Mesenchymal stem cell (in vitro differentiated cells and primary cell): Measurements from ENCODE around the gene RBPJL.

Experiments used
- DNase-seq: peaks from one replicate; pipeline ENCODE4 v3.0.0-alpha.2; 2013
- H2AFZ ChIP-seq: one replicate; pipeline ENCODE4 v1.6.1; 2013; ENCODE audit warnings: low read depth, mild to moderate bottlenecking, control low read depth, inconsistent platforms, low read length, moderate library complexity
- H2AK5ac ChIP-seq: 2 replicates; pipeline ENCODE4 v1.6.1; 2013; ENCODE audit warnings: low read length, moderate library complexity, mild to moderate bottlenecking, inconsistent platforms; ENCODE audit not compliant: severe bottlenecking
- H2BK120ac ChIP-seq: one replicate; pipeline ENCODE4 v1.6.1; 2013; ENCODE audit warnings: low read depth, mild to moderate bottlenecking, inconsistent platforms, low read length, moderate library complexity
- H2BK12ac ChIP-seq, 2 experiments: one replicate each; pipeline ENCODE4 v1.6.1; 2013; ENCODE audit warnings: inconsistent platforms in 2 of 2, low read length in 2 of 2, mild to moderate bottlenecking in 2 of 2, moderate library complexity in 2 of 2, control low read depth in 1 of 2
- H2BK15ac ChIP-seq: one replicate; pipeline ENCODE4 v1.6.1; 2013; ENCODE audit warnings: mild to moderate bottlenecking, low read depth, inconsistent platforms; ENCODE audit not compliant: poor library complexity, severe bottlenecking
- H2BK5ac ChIP-seq: 2 replicates; pipeline ENCODE4 v1.6.1; 2013; ENCODE audit warnings: low read depth, mild to moderate bottlenecking, low read length, control low read depth, inconsistent platforms; ENCODE audit not compliant: poor library complexity, severe bottlenecking
- H3K14ac ChIP-seq, 2 experiments: one replicate each; pipeline ENCODE4 v1.6.1; 2013; ENCODE audit warnings: inconsistent platforms in 2 of 2, low read length in 2 of 2, control low read depth in 1 of 2, mild to moderate bottlenecking in 1 of 2, moderate library complexity in 1 of 2
- H3K18ac ChIP-seq, 2 experiments: one replicate each; pipeline ENCODE4 v1.6.1; 2013; ENCODE audit warnings: inconsistent platforms in 2 of 2, low read length in 2 of 2, control low read depth in 1 of 2, low read depth in 1 of 2, mild to moderate bottlenecking in 1 of 2
- H3K23ac ChIP-seq, 2 experiments: one replicate each; pipeline ENCODE4 v1.6.1; 2013; ENCODE audit warnings: inconsistent platforms in 2 of 2, low read length in 2 of 2, mild to moderate bottlenecking in 2 of 2, moderate library complexity in 2 of 2, control low read depth in 1 of 2
- H3K27ac ChIP-seq: 2 replicates; pipeline ENCODE4 v1.5.1; 2013; ENCODE audit warnings: mild to moderate bottlenecking, moderate library complexity, low read length, control low read depth, inconsistent platforms; ENCODE audit not compliant: poor library complexity, severe bottlenecking
- H3K27me3 ChIP-seq, 2 experiments: 2 replicates each; pipeline versions ENCODE4 v1.6.1 to v1.7.0; 2013; ENCODE audit warnings: low read length in 2 of 2, mild to moderate bottlenecking in 2 of 2, moderate library complexity in 2 of 2, control low read depth in 1 of 2, inconsistent platforms in 1 of 2; ENCODE audit not compliant: control insufficient read depth in 1 of 2, insufficient read depth in 1 of 2
- H3K36me3 ChIP-seq, 2 experiments: 2 replicates each; pipeline versions ENCODE4 v1.6.1 to v1.7.0; 2013; ENCODE audit warnings: low read length in 2 of 2, control low read depth in 1 of 2, inconsistent platforms in 1 of 2, low read depth in 1 of 2, mild to moderate bottlenecking in 1 of 2; ENCODE audit not compliant: insufficient read depth in 2 of 2, control insufficient read depth in 1 of 2
- H3K4ac ChIP-seq, 2 experiments: one replicate each; pipeline ENCODE4 v1.6.1; 2013; ENCODE audit warnings: inconsistent platforms in 2 of 2, low read length in 2 of 2, mild to moderate bottlenecking in 2 of 2, moderate library complexity in 2 of 2, control low read depth in 1 of 2, low read depth in 1 of 2
- H3K4me1 ChIP-seq: 2 replicates; pipeline ENCODE4 v1.6.1; 2013; ENCODE audit warnings: low read depth, low read length, control low read depth; ENCODE audit not compliant: control insufficient read depth, insufficient read depth
- H3K4me2 ChIP-seq: 2 replicates; pipeline ENCODE4 v1.6.1; 2013; ENCODE audit warnings: low read length, mild to moderate bottlenecking, inconsistent platforms; ENCODE audit not compliant: poor library complexity, severe bottlenecking
- H3K4me3 ChIP-seq, 2 experiments: 2 replicates each; pipeline versions ENCODE4 v1.5.1 to v1.7.0; 2013; ENCODE audit warnings: low read length in 2 of 2, mild to moderate bottlenecking in 2 of 2, control low read depth in 1 of 2, low read depth in 1 of 2; ENCODE audit not compliant: insufficient read depth in 1 of 2
- H3K79me1 ChIP-seq: replicated peaks from 2 replicates; pipeline ENCODE4 v1.6.1; 2013; ENCODE audit warnings: mild to moderate bottlenecking, control low read depth, low read length, inconsistent platforms; ENCODE audit not compliant: poor library complexity, severe bottlenecking
- H3K9ac ChIP-seq: 2 replicates; pipeline ENCODE4 v1.7.0; 2013; ENCODE audit warnings: mild to moderate bottlenecking, low read length, moderate library complexity
- H3K9me3 ChIP-seq: 2 replicates; pipeline ENCODE4 v1.7.0; 2013; ENCODE audit warnings: mild to moderate bottlenecking, low read length; ENCODE audit not compliant: control insufficient read depth
- H4K8ac ChIP-seq: one replicate; pipeline ENCODE4 v1.6.1; 2013; ENCODE audit warnings: inconsistent platforms, mild to moderate bottlenecking, low read length, moderate library complexity
- H4K91ac ChIP-seq: one replicate; pipeline ENCODE4 v1.6.1; 2013; ENCODE audit warnings: mild to moderate bottlenecking, low read length, inconsistent platforms
- WGBS: methylation state at CpG from one replicate; pipeline ENCODE4 v1.1.7; 2013; ENCODE audit warnings: mixed read lengths; 5-methylcytosine and 5-hydroxymethylcytosine counted together

The RBPJL gene

DNA sequence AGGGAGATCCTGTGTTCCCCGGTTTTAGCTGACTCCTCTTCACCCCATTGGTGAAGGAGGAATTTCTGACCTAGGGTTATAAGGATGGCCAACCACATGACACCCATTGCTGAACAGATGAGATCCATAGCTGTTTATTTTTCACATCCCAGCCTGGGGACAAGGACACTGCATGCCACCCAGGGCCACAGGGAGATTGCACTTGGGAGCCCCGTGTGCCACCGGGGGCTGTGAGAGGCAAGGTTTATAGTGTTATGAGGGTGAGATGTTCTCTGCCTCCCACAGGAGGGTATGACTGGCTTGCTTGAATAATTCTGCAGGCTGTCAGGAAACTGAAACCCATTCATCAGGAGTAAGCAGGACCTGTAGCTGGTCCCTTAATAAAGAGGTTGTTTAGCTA, 37.6 kb upstream of the RBPJL start:
- Histone ChIP-seq H3K27ac (no peak overlapping the region), H3K4me2 (no peak overlapping the region), H3K4me3 (no peak overlapping the region), H3K79me1 (no peaks in the 10 kb centered on the region), H2BK15ac (no peak overlapping the region), H4K8ac (no peak overlapping the region), H2AFZ (no peak overlapping the region), H3K23ac (no peak overlapping the region), H3K4me1 (no peaks in the 10 kb centered on the region), H2BK5ac (no peak overlapping the region), H3K36me3 (no peaks in the 10 kb centered on the region), H3K9me3 (no peaks in the 10 kb centered on the region), H4K91ac (no peak overlapping the region), H3K18ac (no peak overlapping the region), H2BK12ac (no peak overlapping the region), H3K27me3 (peaks cover 32 to 33% of the 10 kb centered on the region in 2 experiments), H3K4ac (no peak overlapping the region), H3K14ac (no peak overlapping the region), H2BK120ac (no peak overlapping the region), H3K9ac (no peak overlapping the region), H2AK5ac (no peak overlapping the region)
- 86% methylated on average over 3 of the region's 3 CpGs for WGBS
- no peak for DNase-seq

- Histone ChIP-seq H3K36me3 (no peaks in the 10 kb centered on the region), H2BK120ac (no peak overlapping the region), H3K14ac (no peak overlapping the region), H2BK5ac (no peak overlapping the region), H3K9me3 (no peaks in the 10 kb centered on the region), H3K4me1 (no peaks in the 10 kb centered on the region), H2AFZ (no peak overlapping the region), H4K91ac (no peak overlapping the region), H3K27me3 (peaks cover 33 to 35% of the 10 kb centered on the region in 2 experiments), H3K18ac (no peak overlapping the region), H3K79me1 (no peaks in the 10 kb centered on the region), H3K27ac (no peak overlapping the region), H2BK15ac (no peak overlapping the region), H4K8ac (no peak overlapping the region), H3K4ac (no peak overlapping the region), H3K9ac (no peak overlapping the region), H3K4me3 (no peak overlapping the region), H2BK12ac (no peak overlapping the region), H3K23ac (no peak overlapping the region), H3K4me2 (no peak overlapping the region), H2AK5ac (no peak overlapping the region)
- DNase-seq, result no peak
- 78% methylated on average over 3 of the region's 4 CpGs for WGBS
These were observed 36.8 kb upstream of the RBPJL start for GRCh38 chr20:45269754-45270270.

DNA sequence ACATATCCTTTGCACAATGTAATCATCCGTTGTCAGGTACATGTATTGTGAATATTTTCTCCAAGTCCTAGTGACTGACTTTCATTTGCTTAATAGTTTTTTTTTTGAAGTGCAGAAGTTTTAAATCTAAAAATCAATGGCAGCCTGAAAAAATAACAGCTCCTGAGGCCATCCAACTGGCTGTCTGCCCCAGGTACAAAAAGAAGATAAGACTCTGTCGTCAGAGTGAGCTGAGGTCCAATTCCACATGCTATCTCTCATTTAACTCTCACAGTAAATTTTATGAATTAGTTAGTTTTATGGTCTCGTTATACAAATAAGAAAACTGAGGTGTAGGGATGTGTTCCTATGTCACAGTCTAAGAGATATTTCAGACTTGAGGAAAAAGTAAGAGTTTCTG, 31.3 kb upstream of the RBPJL start:
- Histone ChIP-seq H4K8ac (no peak overlapping the region), H3K4ac (no peak overlapping the region), H3K4me3 (no peak overlapping the region), H3K27ac (no peak overlapping the region), H2AK5ac (no peak overlapping the region), H3K4me1 (no peaks in the 10 kb centered on the region), H2BK5ac (no peak overlapping the region), H4K91ac (no peak overlapping the region), H3K9ac (no peak overlapping the region), H2BK12ac (no peak overlapping the region), H3K18ac (no peak overlapping the region), H2BK120ac (no peak overlapping the region), H2BK15ac (no peak overlapping the region), H3K27me3 (peaks cover 28 to 41% of the 10 kb centered on the region in 2 experiments), H3K4me2 (no peak overlapping the region), H2AFZ (no peak overlapping the region), H3K14ac (no peak overlapping the region), H3K36me3 (no peaks in the 10 kb centered on the region), H3K79me1 (no peaks in the 10 kb centered on the region), H3K9me3 (peaks cover 2% of the 10 kb centered on the region), H3K23ac (no peak overlapping the region)
- WGBS, result 86% methylated on average over 2 of the region's 3 CpGs
- no peak for DNase-seq

GRCh38 chr20:45279992-45280391, 26.6 kb upstream of the RBPJL start:
- Histone ChIP-seq H4K91ac (no peak overlapping the region), H3K79me1 (no peaks in the 10 kb centered on the region), H3K9ac (no peak overlapping the region), H2AK5ac (no peak overlapping the region), H2BK12ac (no peak overlapping the region), H3K27ac (no peak overlapping the region), H3K4me1 (no peaks in the 10 kb centered on the region), H2AFZ (no peak overlapping the region), H3K4ac (no peak overlapping the region), H3K18ac (no peak overlapping the region), H3K4me3 (no peak overlapping the region), H2BK5ac (no peak overlapping the region), H3K27me3 (peaks cover 11 to 24% of the 10 kb centered on the region in 2 experiments), H3K9me3 (peaks cover 2% of the 10 kb centered on the region), H3K14ac (no peak overlapping the region), H3K36me3 (no peaks in the 10 kb centered on the region), H2BK120ac (no peak overlapping the region), H3K4me2 (no peak overlapping the region), H2BK15ac (no peak overlapping the region), H4K8ac (no peak overlapping the region), H3K23ac (no peak overlapping the region)
- 73% methylated on average over 1 of the region's 1 CpG for WGBS
- no peak for DNase-seq
